B cell (primary cell): Measurements from ENCODE around the gene MATR3. TPM values are rescaled to one million over a fixed set of nuclear protein-coding genes. Genes with fewer than 3 reads are reported as not detected.
"Not testable (repeated sequence)": the region's sequence is repeated elsewhere in the genome, so short reads cannot be mapped to it uniquely, and the experiment has no call there.

Experiments
- ATAC-seq: fragments of 200-7000 bp; cut with Tn5 transposase; one replicate; pipeline ENCODE4 v1.10.0; 2021; ENCODE audit warnings: low read depth, mild to moderate bottlenecking, moderate number of reproducible peaks, moderate library complexity
- CTCF ChIA-PET: fragments of 350-600 bp; sonication (Branson Sonifier 250); formaldehyde crosslinking; loops from one replicate; lab custom pipeline; 2021; ENCODE audit warnings: antibody characterized with exemption, inconsistent platforms; lab: Charles Lee
- POLR2A ChIA-PET: fragments of 350-600 bp; sonication (Branson Sonifier 250); formaldehyde crosslinking; loops from one replicate; lab custom pipeline; 2021; ENCODE audit warnings: antibody characterized with exemption; lab: Charles Lee
- DNase-seq: peaks from one replicate; pipeline ENCODE4 v3.0.0; 2013
- H2AFZ ChIP-seq: 2 replicates; pipeline ENCODE4 v1.6.1; 2012; ENCODE audit warnings: mild to moderate bottlenecking, low read depth, low read length; ENCODE audit not compliant: insufficient read depth, poor library complexity, severe bottlenecking
- H3K27ac ChIP-seq, 2 donors: 1 replicate in 1 of 2; 2 replicates in 1 of 2; pipeline ENCODE4 v1.5.1; 2012 to 2013; ENCODE audit warnings: low read length in 2 of 2, mild to moderate bottlenecking in 2 of 2, moderate library complexity in 1 of 2
- H3K27me3 ChIP-seq, 4 experiments: fragments of 200-600 bp in 1 of 4; sonication (generic) in 1 of 4; replicated peaks in 1 of 4; 1 replicate in 2 of 4; 2 replicates in 2 of 4; pipeline versions ENCODE4 v1.6.1 to v1.7.0; 2013 to 2016; ENCODE audit warnings: low read length in 3 of 4, mild to moderate bottlenecking in 2 of 4, mixed read lengths in 1 of 4, moderate library complexity in 1 of 4; ENCODE audit not compliant: insufficient read depth in 4 of 4, control insufficient read depth in 3 of 4; ENCODE audit errors: control extremely low read depth in 1 of 4
- H3K36me3 ChIP-seq, 2 experiments: replicated peaks in 1 of 2; 1 replicate in 1 of 2; 2 replicates in 1 of 2; pipeline versions ENCODE4 v1.6.1 to v1.7.1; 2013; ENCODE audit warnings: low read length in 1 of 2; ENCODE audit not compliant: insufficient read depth in 2 of 2, control insufficient read depth in 1 of 2; ENCODE audit errors: control extremely low read depth in 1 of 2, extremely low read depth in 1 of 2
- H3K4me1 ChIP-seq, 2 donors: fragments of 200-600 bp in 1 of 2; sonication (generic) in 1 of 2; 1 replicate in 1 of 2; 2 replicates in 1 of 2; pipeline versions ENCODE4 v1.5.1 to v1.6.1; 2013 to 2017; ENCODE audit warnings: low read length in 2 of 2; ENCODE audit not compliant: control insufficient read depth in 2 of 2, insufficient read depth in 2 of 2
- H3K4me2 ChIP-seq: replicated peaks from 2 replicates; pipeline ENCODE3; 2012; ENCODE audit warnings: mild to moderate bottlenecking, low read depth, low read length; ENCODE audit not compliant: poor library complexity, severe bottlenecking
- H3K4me3 ChIP-seq, 5 experiments: fragments of 200-600 bp in 1 of 5; sonication (generic) in 1 of 5; 1 replicate in 3 of 5; 2 replicates in 2 of 5; pipeline versions ENCODE4 v1.5.1 to v1.7.0; 2011 to 2016; ENCODE audit warnings: low read length in 4 of 5, mild to moderate bottlenecking in 4 of 5, low read depth in 2 of 5, control low read depth in 1 of 5, moderate library complexity in 1 of 5; ENCODE audit not compliant: insufficient read depth in 1 of 5; ENCODE audit errors: control extremely low read depth in 1 of 5, extremely low read depth in 1 of 5
- H3K79me2 ChIP-seq: fragments of 200-600 bp; sonication (generic); one replicate; pipeline ENCODE4 v1.6.0; 2016; ENCODE audit warnings: low read length; ENCODE audit not compliant: control insufficient read depth, insufficient read depth
- H3K9ac ChIP-seq: fragments of 200-600 bp; sonication (generic); 2 replicates; pipeline ENCODE4 v1.6.1; 2017; ENCODE audit warnings: mild to moderate bottlenecking, low read length, moderate library complexity
- H3K9me3 ChIP-seq, 3 donors: one replicate each; pipeline versions ENCODE4 v1.6.1 to v1.7.1; 2013; ENCODE audit warnings: low read length in 2 of 3; ENCODE audit not compliant: control insufficient read depth in 2 of 3, insufficient read depth in 1 of 3; ENCODE audit errors: control extremely low read depth in 1 of 3
- H4K20me1 ChIP-seq: 2 replicates; pipeline ENCODE4 v1.6.0; 2012; ENCODE audit warnings: mild to moderate bottlenecking, low read length; ENCODE audit not compliant: insufficient read depth, control insufficient read depth, poor library complexity, severe bottlenecking
- H3K27ac Mint-ChIP-seq: one replicate; pipeline ENCODE4 v1.8.0; 2021; ENCODE audit warnings: mixed read lengths
- H3K27me3 Mint-ChIP-seq: one replicate; pipeline ENCODE4 v1.8.0; 2021; ENCODE audit warnings: mixed read lengths
- H3K4me1 Mint-ChIP-seq: one replicate; pipeline ENCODE4 v1.8.0; 2021; ENCODE audit warnings: mixed read lengths
- H3K4me3 Mint-ChIP-seq: one replicate; pipeline ENCODE4 v1.8.0; 2021; ENCODE audit warnings: mixed read lengths
- H3K9me3 Mint-ChIP-seq: one replicate; pipeline ENCODE4 v1.8.0; 2022; ENCODE audit warnings: mixed read lengths; ENCODE audit not compliant: insufficient read depth
- EZH2 ChIP-seq: IDR thresholded peaks from 2 replicates; pipeline ENCODE4 v1.6.1; 2012; ENCODE audit warnings: borderline replicate concordance, low read depth, mild to moderate bottlenecking, moderate library complexity, low read length; ENCODE audit not compliant: insufficient read depth, poor library complexity, severe bottlenecking
- WGBS: methylation state at CpG from one replicate; pipeline ENCODE4 v1.1.5; 2013; ENCODE audit warnings: missing lambda C conversion rate; ENCODE audit not compliant: insufficient coverage; 5-methylcytosine and 5-hydroxymethylcytosine counted together
- intact Hi-C: fragments of 100-400 bp; cut with micrococcal nuclease; formaldehyde crosslinking; loops from one replicate; pipeline ENCODE4 v1.10.0; 2022
- polyA plus RNA-seq: library from polyadenylated mRNA; depleted of rRNA; stranded (reverse); fragments of >200 nt; gene quantifications from 2 replicates; pipeline ENCODE4 v1.2.3, GENCODE V29; 2012
- total RNA-seq, 2 donors: library from RNA; stranded (reverse); fragments of 120-200 nt in 1 of 2; gene quantifications; 1 replicate in 1 of 2; 2 replicates in 1 of 2; pipeline versions ENCODE4 v1.2.3 to v1.2.4, GENCODE V29; 2013 to 2022
- TF ChIP-seq, protein P1 (sequence below): fragments of 200-600 bp; IDR thresholded peaks from one replicate; pipeline ENCODE4 v1.8.0; 2022; ENCODE audit warnings: antibody characterized with exemption, mild to moderate bottlenecking

Gene MATR3
- total and polyA plus RNA-seq, 2 donors (not counting 1 experiment from before 2014, with no cell fraction given), result 76.7 to 243 TPM

DNA sequence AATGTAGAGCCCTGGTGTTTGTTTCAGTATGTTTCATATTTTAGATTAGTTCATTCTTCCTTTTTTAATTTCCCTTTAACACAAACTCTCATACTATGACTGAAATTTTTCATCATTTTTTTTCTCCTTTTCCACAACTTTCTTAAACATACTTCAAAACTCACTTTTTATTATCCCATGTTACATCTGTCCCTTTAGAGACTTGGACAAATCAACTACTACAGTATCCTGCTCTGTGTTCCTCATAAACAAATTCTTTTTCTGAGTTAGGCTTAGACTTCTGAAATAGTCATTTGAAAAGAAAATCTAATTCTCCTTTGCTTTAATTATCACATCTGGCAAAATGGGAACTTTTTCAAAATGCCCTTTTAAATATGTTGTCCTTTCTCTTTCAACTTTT, 15.3 kb downstream of the MATR3 start:
- H3K4me1 ChIP-seq, result peaks cover 26 to 69% of the 10 kb centered on the region in 2 donors
- no peak overlapping the region for H2AFZ ChIP-seq
- intact Hi-C loops, result no loop called here
- no peaks in the 10 kb centered on the region for H3K27me3 ChIP-seq
- no peak overlapping the region for H3K4me3 ChIP-seq
- CTCF ChIA-PET, result interaction anchor here (0.8 kb wide), 1 partner anchor 11 kb away, joined by 3 read pairs; no protein-coding TSS in a partner anchor
- ATAC-seq (no peak), DNase-seq (no peak)
- peaks cover 98% of the 10 kb centered on the region for H4K20me1 ChIP-seq
- H3K4me3 Mint-ChIP-seq, result peak overlapping the region; percentile 35
- H3K9ac ChIP-seq, result no peak overlapping the region
- peak overlapping the region in 1 of 2 donors; percentile 52 for H3K27ac ChIP-seq
- H3K4me1 Mint-ChIP-seq, result peaks cover 69% of the 10 kb centered on the region
- H3K9me3 Mint-ChIP-seq, result no peaks in the 10 kb centered on the region
- H3K36me3 ChIP-seq, result peaks cover 0 to 8% of the 10 kb centered on the region in 2 experiments
- TF ChIP-seq EZH2, result no peak
- TF ChIP-seq, protein P1, sequence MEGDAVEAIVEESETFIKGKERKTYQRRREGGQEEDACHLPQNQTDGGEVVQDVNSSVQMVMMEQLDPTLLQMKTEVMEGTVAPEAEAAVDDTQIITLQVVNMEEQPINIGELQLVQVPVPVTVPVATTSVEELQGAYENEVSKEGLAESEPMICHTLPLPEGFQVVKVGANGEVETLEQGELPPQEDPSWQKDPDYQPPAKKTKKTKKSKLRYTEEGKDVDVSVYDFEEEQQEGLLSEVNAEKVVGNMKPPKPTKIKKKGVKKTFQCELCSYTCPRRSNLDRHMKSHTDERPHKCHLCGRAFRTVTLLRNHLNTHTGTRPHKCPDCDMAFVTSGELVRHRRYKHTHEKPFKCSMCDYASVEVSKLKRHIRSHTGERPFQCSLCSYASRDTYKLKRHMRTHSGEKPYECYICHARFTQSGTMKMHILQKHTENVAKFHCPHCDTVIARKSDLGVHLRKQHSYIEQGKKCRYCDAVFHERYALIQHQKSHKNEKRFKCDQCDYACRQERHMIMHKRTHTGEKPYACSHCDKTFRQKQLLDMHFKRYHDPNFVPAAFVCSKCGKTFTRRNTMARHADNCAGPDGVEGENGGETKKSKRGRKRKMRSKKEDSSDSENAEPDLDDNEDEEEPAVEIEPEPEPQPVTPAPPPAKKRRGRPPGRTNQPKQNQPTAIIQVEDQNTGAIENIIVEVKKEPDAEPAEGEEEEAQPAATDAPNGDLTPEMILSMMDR, result no peak
- peaks cover 100% of the 10 kb centered on the region for H3K79me2 ChIP-seq
- peak overlapping the region; percentile 32 for H3K4me2 ChIP-seq
- no peaks in the 10 kb centered on the region for H3K9me3 ChIP-seq
- no peaks in the 10 kb centered on the region for H3K27me3 Mint-ChIP-seq
- peak overlapping the region; percentile 58 for H3K27ac Mint-ChIP-seq
- POLR2A ChIA-PET, result interaction anchor here (0.6 kb wide), 1 partner anchor 35 kb away, joined by 4 read pairs; no protein-coding TSS in a partner anchor

DNA sequence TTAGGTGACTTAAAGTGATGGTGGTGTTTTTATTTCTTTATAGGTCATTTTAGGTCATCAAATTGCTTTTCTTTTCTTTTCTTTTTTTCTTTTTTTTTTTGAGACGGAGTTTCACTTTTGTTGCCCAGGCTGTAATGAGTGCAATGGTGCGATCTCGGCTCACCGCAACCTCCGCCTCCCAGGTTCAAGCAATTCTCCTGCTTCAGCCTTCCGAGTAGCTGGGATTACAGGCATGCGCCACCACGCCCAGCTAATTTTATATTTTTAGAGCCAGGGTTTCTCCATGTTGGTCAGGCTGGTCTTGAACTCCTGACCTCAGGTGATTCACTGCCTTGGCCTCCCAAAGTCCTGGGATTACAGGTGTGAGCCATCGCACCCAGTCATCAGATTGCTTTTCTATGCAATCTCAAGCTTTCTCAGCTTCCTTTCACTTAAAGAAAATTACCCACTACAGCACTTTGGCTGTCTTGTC, 17.2 kb downstream of the MATR3 start:
- ATAC-seq, result not testable (repeated sequence)

More for the DNA sequence above, 17.2 kb downstream of the MATR3 start:
- H3K27me3 ChIP-seq, H3K9ac ChIP-seq, H3K9me3 ChIP-seq, DNase-seq, H3K27me3 Mint-ChIP-seq, H2AFZ ChIP-seq, H3K4me3 ChIP-seq, H3K27ac Mint-ChIP-seq, H3K9me3 Mint-ChIP-seq, H3K4me3 Mint-ChIP-seq, H3K27ac ChIP-seq, POLR2A ChIA-PET: not testable (repeated sequence)
- peak overlapping the region; percentile 10 for H3K4me2 ChIP-seq
- WGBS, result 88% methylated on average over 8 of the region's 9 CpGs
- H3K36me3 ChIP-seq, result peaks cover 0 to 17% of the 10 kb centered on the region in 2 experiments
- CTCF ChIA-PET, result interaction anchor here (0.6 to 1.3 kb wide), 2 partner anchors 10 to 118 kb away, joined by 3 read pairs; no protein-coding TSS in a partner anchor
- H4K20me1 ChIP-seq, result peaks cover 98% of the 10 kb centered on the region
- H3K4me1 ChIP-seq, result peaks cover 17 to 55% of the 10 kb centered on the region in 2 donors
- intact Hi-C loops, result loop anchor here (2.0 kb wide), 1 partner anchor 14 kb away; no protein-coding TSS in a partner anchor
- peaks cover 63% of the 10 kb centered on the region for H3K4me1 Mint-ChIP-seq
- H3K79me2 ChIP-seq, result peaks cover 100% of the 10 kb centered on the region
